Hematopoietic multipotent progenitor cell treated with erythropoietin and hydrocortisone succinate and interleukin-3 and kit ligand, for 4 days (in vitro differentiated cells): ENCODE data around the gene SLC13A5.

Experiments used
- DNase-seq: peaks from one replicate; pipeline ENCODE4 v3.0.0-alpha.2; 2015

Gene SLC13A5

DNA sequence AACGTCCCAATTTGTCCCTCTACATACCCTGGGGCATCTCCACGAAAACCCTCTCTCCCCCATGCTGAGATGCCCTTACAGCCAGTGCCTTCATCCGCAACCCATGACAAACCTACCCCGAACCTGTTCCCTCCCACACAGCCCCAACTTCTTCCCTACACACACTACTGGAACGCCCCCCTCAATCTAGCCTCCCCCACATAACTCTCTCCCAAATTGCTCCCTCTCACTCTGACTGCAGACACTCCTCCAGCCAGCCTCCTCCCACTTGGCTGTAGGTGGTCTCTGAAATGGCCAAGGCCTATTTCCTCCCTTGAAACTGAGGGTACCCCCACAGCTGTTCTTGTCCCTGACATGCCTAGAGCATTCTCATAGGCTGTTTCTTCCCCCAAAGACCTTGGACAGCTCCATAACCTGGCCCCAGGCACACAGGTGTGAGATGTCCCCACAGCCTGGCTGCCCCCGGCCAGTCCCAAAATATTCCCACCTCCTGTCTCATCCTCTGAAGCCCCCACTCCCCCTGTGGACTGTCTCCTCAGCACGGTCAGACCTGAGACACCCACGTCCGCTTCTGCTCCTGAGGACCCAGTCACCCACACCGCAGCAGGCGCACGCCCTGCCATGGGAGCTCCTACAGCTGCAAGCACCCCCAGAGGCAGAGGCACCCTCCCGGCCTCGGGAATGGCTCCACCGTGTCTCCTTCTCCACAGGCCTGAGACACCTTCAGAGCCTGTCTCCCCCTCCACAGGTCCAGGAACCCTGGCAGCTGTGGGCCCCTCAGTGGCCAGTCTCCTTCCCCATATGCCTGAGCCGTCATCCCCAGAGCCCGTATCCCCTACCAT lies 76.3 kb downstream of the SLC13A5 start:
- DNase-seq, result no peak

DNA sequence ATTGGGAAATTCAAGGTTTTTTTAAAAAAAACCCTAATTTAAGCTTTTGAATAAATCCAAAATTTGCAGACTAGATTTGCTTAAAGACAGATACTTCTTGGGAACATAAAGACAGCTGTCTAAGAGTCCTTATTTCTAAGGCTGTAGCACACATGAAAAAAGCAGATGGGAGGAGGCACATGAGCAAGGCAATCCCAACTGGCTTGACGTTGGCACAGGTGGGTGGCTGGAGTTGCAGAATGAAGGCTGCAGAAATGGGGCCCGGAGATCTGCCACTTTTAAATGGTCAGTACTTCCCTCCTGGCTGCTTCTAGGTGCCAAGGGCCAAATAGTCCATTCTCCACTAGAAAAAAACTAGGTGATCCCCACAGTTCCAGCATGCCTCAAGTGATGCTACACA lies 77.1 kb downstream of the SLC13A5 start:
- no peak for DNase-seq
